ENCODE measurements around the gene OR4M1.
"Not testable (repeated sequence)": the region's sequence is repeated elsewhere in the genome, so short reads cannot be mapped to it uniquely, and the experiment has no call there.

OR4M1 gene

GRCh38 chr14:19799880-19800279 is 26.6 kb downstream of the OR4M1 start:
- ATAC-seq (no peak), DNase-seq (no peak)
- H3K9me3 Mint-ChIP-seq = peaks cover 4% of the 10 kb centered on the region
- no peaks in the 10 kb centered on the region for H3K4me1 Mint-ChIP-seq
- no peaks in the 10 kb centered on the region for H3K27me3 Mint-ChIP-seq
- H3K36me3 Mint-ChIP-seq (ENCODE audit: low read depth) = no peaks in the 10 kb centered on the region
- no peak overlapping the region for H3K27ac Mint-ChIP-seq
- H3K4me3 Mint-ChIP-seq = no peak overlapping the region

GRCh38 chr14:19800282-19801117 is 27.2 kb downstream of the OR4M1 start:
- Mint-ChIP-seq H3K27ac (no peak overlapping the region), H3K4me3 (no peak overlapping the region)
- no peak for ATAC-seq

GRCh38 chr14:19801118-19801464 is 27.8 kb downstream of the OR4M1 start:
- Mint-ChIP-seq H3K4me1 (no peaks in the 10 kb centered on the region), H3K9me3 (peaks cover 4% of the 10 kb centered on the region), H3K4me3 (no peak overlapping the region), H3K27me3 (no peaks in the 10 kb centered on the region), H3K27ac (no peak overlapping the region), H3K36me3 (ENCODE audit: low read depth) (no peaks in the 10 kb centered on the region)
- no peak for DNase-seq
- ATAC-seq = no peak

More at GRCh38 chr14:19800282-19801117, 27.2 kb downstream of the OR4M1 start:
- no peak for DNase-seq
- Mint-ChIP-seq H3K9me3 (peaks cover 4% of the 10 kb centered on the region), H3K27me3 (no peaks in the 10 kb centered on the region), H3K4me1 (no peaks in the 10 kb centered on the region), H3K36me3 (ENCODE audit: low read depth) (no peaks in the 10 kb centered on the region)

- H3K4me1 Mint-ChIP-seq, H3K27ac Mint-ChIP-seq: not testable (repeated sequence)
Observed at GRCh38 chr14:19803470-19803869, 30.2 kb downstream of the OR4M1 start, which contains the start of gene OR4N2. Gene OR4N2, plus strand, starts transcription at chr14:19803770. Its CDS starts 23,679 bp downstream, at chr14:19827449.

GRCh38 chr14:19813171-19813920 is 40.0 kb downstream of the OR4M1 start:
- not testable (repeated sequence) for DNase-seq; H3K27me3 Mint-ChIP-seq; ATAC-seq; H3K36me3 Mint-ChIP-seq (ENCODE audit: low read depth); H3K9me3 Mint-ChIP-seq; H3K4me1 Mint-ChIP-seq; H3K4me3 Mint-ChIP-seq; H3K27ac Mint-ChIP-seq

More at GRCh38 chr14:19803470-19803869, 30.2 kb downstream of the OR4M1 start, which contains the start of gene OR4N2:
- not testable (repeated sequence) for ATAC-seq; DNase-seq; H3K9me3 Mint-ChIP-seq; H3K36me3 Mint-ChIP-seq (ENCODE audit: low read depth); H3K4me3 Mint-ChIP-seq; H3K27me3 Mint-ChIP-seq

- H3K36me3 Mint-ChIP-seq (ENCODE audit: low read depth); DNase-seq; H3K27ac Mint-ChIP-seq; H3K27me3 Mint-ChIP-seq; H3K4me1 Mint-ChIP-seq; H3K9me3 Mint-ChIP-seq; ATAC-seq; H3K4me3 Mint-ChIP-seq: not testable (repeated sequence)
Observed at GRCh38 chr14:19819879-19820278, 46.6 kb downstream of the OR4M1 start.

- H3K27ac Mint-ChIP-seq; ATAC-seq; H3K4me3 Mint-ChIP-seq; H3K4me1 Mint-ChIP-seq; H3K27me3 Mint-ChIP-seq; H3K36me3 Mint-ChIP-seq (ENCODE audit: low read depth); H3K9me3 Mint-ChIP-seq; DNase-seq: not testable (repeated sequence)
Observed at GRCh38 chr14:19821016-19821415, 47.7 kb downstream of the OR4M1 start.

GRCh38 chr14:19823178-19823577 is 49.9 kb downstream of the OR4M1 start:
- no peaks in the 10 kb centered on the region for H3K4me1 Mint-ChIP-seq
- ATAC-seq = no peak
- H3K9me3 Mint-ChIP-seq = peaks cover 5% of the 10 kb centered on the region
- no peak overlapping the region for H3K4me3 Mint-ChIP-seq
- no peaks in the 10 kb centered on the region for H3K27me3 Mint-ChIP-seq
- DNase-seq = no peak
- H3K27ac Mint-ChIP-seq = no peak overlapping the region
- H3K36me3 Mint-ChIP-seq (ENCODE audit: low read depth) = no peaks in the 10 kb centered on the region

- DNase-seq (no peak), ATAC-seq (no peak)
- peaks cover 5% of the 10 kb centered on the region for H3K9me3 Mint-ChIP-seq
- H3K27me3 Mint-ChIP-seq = no peaks in the 10 kb centered on the region
- no peak overlapping the region for H3K4me3 Mint-ChIP-seq
- H3K27ac Mint-ChIP-seq = no peak overlapping the region
- no peaks in the 10 kb centered on the region for H3K36me3 Mint-ChIP-seq (ENCODE audit: low read depth)
- no peaks in the 10 kb centered on the region for H3K4me1 Mint-ChIP-seq
Observed at GRCh38 chr14:19823765-19824164, 50.5 kb downstream of the OR4M1 start.

- H3K9me3 Mint-ChIP-seq; ATAC-seq; H3K36me3 Mint-ChIP-seq (ENCODE audit: low read depth); H3K4me1 Mint-ChIP-seq; DNase-seq; H3K27me3 Mint-ChIP-seq; H3K4me3 Mint-ChIP-seq; H3K27ac Mint-ChIP-seq: not testable (repeated sequence)
Observed at GRCh38 chr14:19827626-19828244, 54.4 kb downstream of the OR4M1 start.

- Mint-ChIP-seq H3K4me1 (no peaks in the 10 kb centered on the region), H3K9me3 (no peaks in the 10 kb centered on the region), H3K4me3 (no peak overlapping the region), H3K27ac (no peak overlapping the region), H3K27me3 (peaks cover 2% of the 10 kb centered on the region), H3K36me3 (ENCODE audit: low read depth) (no peaks in the 10 kb centered on the region)
- ATAC-seq = no peak
- DNase-seq = no peak
Observed at GRCh38 chr14:19828314-19828713, 55.0 kb downstream of the OR4M1 start.
